Karpas-422 (cell line): ENCODE results near the gene BLCAP. TPM values are rescaled to one million over a fixed set of nuclear protein-coding genes. Genes with fewer than 3 reads are reported as not detected.

Source experiments
- DNase-seq: peaks from one replicate; pipeline ENCODE4 v3.0.0-alpha.2; 2015
- H2AFZ ChIP-seq: fragments of 200-600 bp; sonication (generic); 2 replicates; pipeline ENCODE4 v1.6.1; 2014; ENCODE audit warnings: antibody characterized with exemption, low read length, mixed read lengths
- H3K27ac ChIP-seq: fragments of 200-600 bp; sonication (generic); 2 replicates; pipeline ENCODE4 v1.5.1; 2014; ENCODE audit warnings: mild to moderate bottlenecking, low read length, moderate library complexity
- H3K27me3 ChIP-seq: fragments of 200-600 bp; sonication (generic); 2 replicates; pipeline ENCODE4 v1.6.1; 2014; ENCODE audit warnings: low read length, mixed read lengths
- H3K36me3 ChIP-seq: fragments of 200-600 bp; sonication (generic); 2 replicates; pipeline ENCODE4 v1.6.1; 2014; ENCODE audit warnings: low read length, mixed read lengths; ENCODE audit not compliant: insufficient read depth
- H3K4me1 ChIP-seq: fragments of 200-600 bp; sonication (generic); 2 replicates; pipeline ENCODE4 v1.6.1; 2014; ENCODE audit warnings: mild to moderate bottlenecking, low read length, mixed read lengths
- H3K4me2 ChIP-seq: fragments of 200-600 bp; sonication (generic); 2 replicates; pipeline ENCODE4 v1.6.1; 2014; ENCODE audit warnings: low read length, low read depth, mild to moderate bottlenecking; ENCODE audit not compliant: poor library complexity, severe bottlenecking
- H3K4me3 ChIP-seq: fragments of 200-600 bp; sonication (generic); 2 replicates; pipeline ENCODE4 v1.5.1; 2014; ENCODE audit warnings: mild to moderate bottlenecking, antibody characterized with exemption, low read length, mixed read lengths
- H3K79me2 ChIP-seq: fragments of 200-600 bp; sonication (generic); 2 replicates; pipeline ENCODE4 v1.6.1; 2014; ENCODE audit warnings: mild to moderate bottlenecking, low read length, mixed read lengths
- H3K9ac ChIP-seq: fragments of 200-600 bp; sonication (generic); 2 replicates; pipeline ENCODE4 v1.6.0; 2014; ENCODE audit warnings: low read length
- H3K9me2 ChIP-seq: fragments of 200-600 bp; sonication (generic), shearing (Covaris generic); replicated peaks from 2 replicates; pipeline ENCODE4 v1.6.0; 2014; ENCODE audit warnings: mild to moderate bottlenecking, low read length, moderate library complexity; ENCODE audit not compliant: insufficient read depth
- H3K9me3 ChIP-seq: fragments of 300-700, 200-600 bp; sonication (generic); 2 replicates; pipeline ENCODE4 v1.6.1; 2014; ENCODE audit warnings: low read length, mixed read lengths
- H4K20me1 ChIP-seq: fragments of 200-600 bp; sonication (generic); 2 replicates; pipeline ENCODE4 v1.6.1; 2014; ENCODE audit warnings: mild to moderate bottlenecking, antibody characterized with exemption, low read length, low read depth; ENCODE audit not compliant: insufficient read depth
- total RNA-seq: library from RNA; depleted of rRNA; stranded (reverse); fragments of >200 nt; shearing (Covaris generic); gene quantifications from 2 replicates; pipeline ENCODE4 v1.2.3, GENCODE V29; 2014; ENCODE audit warnings: low replicate concordance

Gene BLCAP
- total RNA-seq, 1 experiment from 2014 or later: 119 TPM

- DNase-seq: peak; percentile 93
- Histone ChIP-seq H3K79me2 (peaks cover 81% of the 10 kb centered on the region), H3K36me3 (peaks cover 14% of the 10 kb centered on the region; the same call in 1 of the 2 replicates), H3K4me1 (peaks cover 26% of the 10 kb centered on the region), H3K4me3 (no peak overlapping the region), H3K27me3 (no peaks in the 10 kb centered on the region), H3K9ac (no peak overlapping the region), H3K9me3 (no peaks in the 10 kb centered on the region), H4K20me1 (peaks cover 30% of the 10 kb centered on the region), H2AFZ (no peak overlapping the region), H3K27ac (peak overlapping the region; percentile 48; the same call in 1 of the 2 replicates), H3K4me2 (peak overlapping the region; percentile 12), H3K9me2 (no peaks in the 10 kb centered on the region)
Observed at GRCh38 chr20:37519508-37520418, 7.9 kb downstream of the BLCAP start.

DNA sequence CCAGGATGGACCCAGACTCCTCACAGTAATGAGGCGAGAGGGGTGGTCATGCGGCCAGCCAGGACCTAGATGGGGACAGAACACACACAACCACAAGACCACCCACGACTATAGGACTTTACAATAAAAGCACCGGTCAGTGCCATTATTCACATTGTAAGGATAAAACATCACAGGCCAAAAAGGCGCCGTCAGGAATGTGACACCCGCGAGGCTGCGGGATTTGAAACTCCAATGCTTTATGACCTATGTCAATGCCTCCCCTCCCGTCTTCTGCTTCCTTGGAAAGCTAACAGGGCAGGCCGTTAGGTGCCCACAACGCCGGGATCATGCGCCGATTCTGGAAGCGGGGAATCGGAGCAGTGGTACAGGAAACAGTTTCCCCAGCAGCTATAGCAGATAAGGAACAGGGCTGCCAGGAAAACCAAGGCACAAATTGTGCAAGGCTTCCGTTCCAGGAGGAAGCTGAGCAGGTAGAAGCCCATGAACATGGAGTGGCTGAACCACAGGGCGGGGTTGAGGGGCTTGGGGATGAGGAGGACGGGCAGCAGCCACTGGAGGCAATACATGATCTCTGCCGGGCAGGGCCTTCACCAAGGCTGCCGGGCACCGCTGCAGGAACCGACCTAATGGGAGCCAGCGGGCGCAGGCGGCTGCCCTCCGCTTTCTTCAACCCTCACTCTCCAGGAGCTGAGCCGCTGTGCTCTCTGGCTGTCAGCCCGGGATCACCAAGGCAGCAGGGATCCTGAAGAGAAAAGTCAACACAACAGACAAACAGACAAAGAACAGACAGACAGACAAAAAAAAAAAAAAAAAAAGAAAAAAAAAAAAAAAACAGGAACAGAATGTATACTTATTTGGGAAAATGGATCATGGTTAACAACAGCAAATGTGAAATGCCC is 8.8 kb downstream of the BLCAP start:
- Histone ChIP-seq H3K4me1 (peaks cover 23% of the 10 kb centered on the region), H3K4me3 (no peak overlapping the region), H2AFZ (no peak overlapping the region), H4K20me1 (peaks cover 22% of the 10 kb centered on the region), H3K4me2 (peak overlapping the region; percentile 12), H3K79me2 (peaks cover 72% of the 10 kb centered on the region), H3K27me3 (no peaks in the 10 kb centered on the region), H3K27ac (peak overlapping the region; percentile 48; the same call in 1 of the 2 replicates), H3K9ac (no peak overlapping the region), H3K9me3 (no peaks in the 10 kb centered on the region), H3K36me3 (peaks cover 14% of the 10 kb centered on the region; the same call in 1 of the 2 replicates), H3K9me2 (no peaks in the 10 kb centered on the region)
- no peak for DNase-seq

- Histone ChIP-seq H3K9me3 (no peaks in the 10 kb centered on the region), H3K4me2 (no peak overlapping the region), H3K9me2 (no peaks in the 10 kb centered on the region), H3K79me2 (peaks cover 64% of the 10 kb centered on the region), H2AFZ (no peak overlapping the region), H4K20me1 (peaks cover 17% of the 10 kb centered on the region; the same call in 1 of the 2 replicates), H3K27ac (no peak overlapping the region), H3K36me3 (peaks cover 14% of the 10 kb centered on the region; the same call in 1 of the 2 replicates), H3K27me3 (no peaks in the 10 kb centered on the region), H3K4me1 (peaks cover 23% of the 10 kb centered on the region), H3K4me3 (no peak overlapping the region), H3K9ac (no peak overlapping the region)
- no peak for DNase-seq
Observed at GRCh38 chr20:37518059-37518458, 9.6 kb downstream of the BLCAP start.

- no peak overlapping the region for H2AFZ ChIP-seq
- peaks cover 20% of the 10 kb centered on the region; the same call in 1 of the 2 replicates for H3K36me3 ChIP-seq
- DNase-seq: no peak
- H3K9ac ChIP-seq: no peak overlapping the region
- H3K9me3 ChIP-seq: no peaks in the 10 kb centered on the region
- peaks cover 23% of the 10 kb centered on the region for H3K4me1 ChIP-seq
- no peak overlapping the region for H3K4me2 ChIP-seq
- peaks cover 23% of the 10 kb centered on the region; the same call in 1 of the 2 replicates for H4K20me1 ChIP-seq
- H3K4me3 ChIP-seq: no peak overlapping the region
- peaks cover 57% of the 10 kb centered on the region for H3K79me2 ChIP-seq
- H3K27me3 ChIP-seq: no peaks in the 10 kb centered on the region
- H3K9me2 ChIP-seq: no peaks in the 10 kb centered on the region
- H3K27ac ChIP-seq: no peak overlapping the region
Observed at GRCh38 chr20:37516811-37517750, 10.6 kb downstream of the BLCAP start.

DNA sequence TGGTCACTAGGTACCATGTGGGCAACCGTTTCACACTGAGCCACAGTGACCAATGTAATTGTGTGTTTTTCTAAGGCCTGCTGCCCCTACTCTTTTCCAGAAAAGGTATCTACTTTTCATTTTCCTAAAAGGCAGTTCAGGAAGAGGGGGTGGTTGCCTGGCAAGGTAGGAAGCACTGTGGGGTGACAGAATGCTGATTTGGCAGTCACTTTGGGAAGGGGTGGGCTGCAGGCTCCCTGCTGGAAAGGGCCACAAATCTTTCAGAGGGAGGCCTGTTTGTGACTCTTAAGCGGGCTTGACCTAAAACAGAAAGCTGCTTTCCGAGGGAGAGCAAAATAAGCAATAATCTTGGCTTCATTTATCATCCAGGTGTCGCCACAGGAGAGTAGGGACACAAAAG is 11.8 kb downstream of the BLCAP start:
- Histone ChIP-seq H3K9me3 (no peaks in the 10 kb centered on the region), H3K4me1 (peaks cover 21% of the 10 kb centered on the region), H3K9me2 (no peaks in the 10 kb centered on the region), H2AFZ (no peak overlapping the region), H3K4me3 (no peak overlapping the region), H3K27ac (no peak overlapping the region), H3K9ac (no peak overlapping the region), H3K36me3 (peaks cover 20% of the 10 kb centered on the region; the same call in 1 of the 2 replicates), H4K20me1 (peaks cover 25% of the 10 kb centered on the region; the same call in 1 of the 2 replicates), H3K4me2 (no peak overlapping the region), H3K79me2 (peaks cover 46% of the 10 kb centered on the region), H3K27me3 (no peaks in the 10 kb centered on the region)
- DNase-seq: no peak

GRCh38 chr20:37513779-37514359 is 13.8 kb downstream of the BLCAP start:
- no peaks in the 10 kb centered on the region for H3K9me2 ChIP-seq
- no peak overlapping the region for H2AFZ ChIP-seq
- no peak for DNase-seq
- 0 out of 2 replicates have a peak, but pooled peaks cover 14% of the 10 kb centered on the region for H4K20me1 ChIP-seq
- H3K4me3 ChIP-seq: no peak overlapping the region
- no peak overlapping the region for H3K27ac ChIP-seq
- H3K4me2 ChIP-seq: no peak overlapping the region
- peaks cover 28% of the 10 kb centered on the region for H3K79me2 ChIP-seq
- no peaks in the 10 kb centered on the region for H3K9me3 ChIP-seq
- H3K36me3 ChIP-seq: peaks cover 20% of the 10 kb centered on the region; the same call in 1 of the 2 replicates
- no peaks in the 10 kb centered on the region for H3K27me3 ChIP-seq
- no peak overlapping the region for H3K9ac ChIP-seq
- H3K4me1 ChIP-seq: peaks cover 8% of the 10 kb centered on the region

DNA sequence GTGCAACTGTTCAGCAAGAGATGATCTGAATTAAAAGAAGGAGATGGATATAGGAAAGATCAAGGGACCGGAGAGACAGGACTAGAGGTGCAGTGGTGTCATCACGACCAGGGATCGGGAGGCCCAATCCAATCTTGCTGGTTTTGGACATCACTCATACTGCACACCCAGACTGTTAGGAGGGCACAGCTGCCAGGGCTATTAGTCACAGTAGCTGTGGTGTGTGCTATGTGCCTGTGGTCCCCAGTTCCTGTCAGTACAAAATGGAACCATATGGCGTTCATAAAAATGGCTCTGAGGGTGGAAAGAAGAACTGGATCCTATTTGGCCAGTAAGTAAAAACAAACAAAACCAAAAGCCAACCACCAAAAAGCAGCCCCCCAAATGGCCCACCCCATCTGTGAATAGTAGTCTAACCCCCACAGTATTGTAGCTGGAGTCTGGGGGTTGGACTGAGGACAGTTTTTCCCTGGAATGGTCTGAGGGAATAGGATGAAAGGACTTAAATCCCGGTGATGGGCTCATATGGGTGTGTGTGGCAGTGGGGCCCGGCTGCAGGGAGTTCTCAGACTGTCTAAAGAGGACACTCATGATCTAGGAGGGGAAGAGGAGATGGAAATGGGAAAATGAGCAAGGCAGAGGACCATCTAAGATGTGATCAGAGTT is 15.9 kb downstream of the BLCAP start:
- H3K9me3 ChIP-seq: no peaks in the 10 kb centered on the region
- DNase-seq: no peak
- peaks cover 12% of the 10 kb centered on the region; the same call in 1 of the 2 replicates for H3K36me3 ChIP-seq
- H3K79me2 ChIP-seq: peaks cover 10% of the 10 kb centered on the region
- no peak overlapping the region for H3K9ac ChIP-seq
- no peak overlapping the region for H3K4me3 ChIP-seq
- no peak overlapping the region for H2AFZ ChIP-seq
- H3K9me2 ChIP-seq: no peaks in the 10 kb centered on the region
- no peak overlapping the region for H3K27ac ChIP-seq
- no peak overlapping the region for H3K4me2 ChIP-seq
- peaks cover 28% of the 10 kb centered on the region for H3K4me1 ChIP-seq
- no peaks in the 10 kb centered on the region for H3K27me3 ChIP-seq
- H4K20me1 ChIP-seq: 0 out of 2 replicates have a peak, but pooled peaks cover 9% of the 10 kb centered on the region
